WERI-Rb-1 (cell line): ENCODE results near the gene GNAO1.

ENCODE experiments used
- DNase-seq: peaks from one replicate; pipeline ENCODE4 v3.0.0-alpha.2; 2020
- H3K27ac ChIP-seq: fragments of 250-450 bp; sonication (Bioruptor Pico); 2 replicates; pipeline ENCODE4 v1.5.1; 2020; ENCODE audit warnings: mild to moderate bottlenecking, moderate library complexity
- H3K27me3 ChIP-seq: fragments of 250-450 bp; sonication (Bioruptor Pico); 2 replicates; pipeline ENCODE4 v1.5.1; 2021; ENCODE audit warnings: mild to moderate bottlenecking, low read depth, moderate library complexity; ENCODE audit not compliant: insufficient read depth, severe bottlenecking
- H3K36me3 ChIP-seq: fragments of 250-450 bp; sonication (Bioruptor Pico); 2 replicates; pipeline ENCODE4 v1.5.1; 2020; ENCODE audit warnings: mild to moderate bottlenecking, moderate library complexity
- H3K4me3 ChIP-seq: 2 replicates; pipeline ENCODE4 v1.5.1; 2011; ENCODE audit warnings: low read depth, mild to moderate bottlenecking, control low read depth, low read length
- H3K9me3 ChIP-seq: fragments of 250-450 bp; sonication (Bioruptor Pico); 2 replicates; pipeline ENCODE4 v1.5.1; 2021; ENCODE audit warnings: mild to moderate bottlenecking, moderate library complexity; ENCODE audit not compliant: severe bottlenecking
- CTCF ChIP-seq: IDR thresholded peaks from 2 replicates; pipeline ENCODE4 v1.5.1; 2011; ENCODE audit warnings: low read depth, mild to moderate bottlenecking, control low read depth, inconsistent platforms, low read length

GNAO1 gene

GRCh38 chr16:56352351-56353053, 161.2 kb downstream of the GNAO1 start:
- H3K4me3 ChIP-seq = no peak overlapping the region
- no peak for DNase-seq
- TF ChIP-seq CTCF = no peak
- no peaks in the 10 kb centered on the region for H3K27me3 ChIP-seq
- no peaks in the 10 kb centered on the region for H3K36me3 ChIP-seq
- H3K27ac ChIP-seq = no peak overlapping the region
- H3K9me3 ChIP-seq = no peaks in the 10 kb centered on the region

- no peak for DNase-seq
- Histone ChIP-seq H3K4me3 (no peak overlapping the region), H3K36me3 (no peaks in the 10 kb centered on the region), H3K27ac (no peak overlapping the region), H3K9me3 (no peaks in the 10 kb centered on the region), H3K27me3 (no peaks in the 10 kb centered on the region)
- no peak for TF ChIP-seq CTCF
These were observed 162.0 kb downstream of the GNAO1 start for GRCh38 chr16:56353054-56353921.

GRCh38 chr16:56354016-56354415, 162.7 kb downstream of the GNAO1 start:
- Histone ChIP-seq H3K9me3 (no peaks in the 10 kb centered on the region), H3K4me3 (no peak overlapping the region), H3K27ac (no peak overlapping the region), H3K27me3 (no peaks in the 10 kb centered on the region), H3K36me3 (no peaks in the 10 kb centered on the region)
- no peak for DNase-seq
- TF ChIP-seq CTCF = no peak

- no peaks in the 10 kb centered on the region for H3K27me3 ChIP-seq
- H3K4me3 ChIP-seq = no peak overlapping the region
- DNase-seq = no peak
These were observed 163.5 kb downstream of the GNAO1 start for GRCh38 chr16:56354746-56355145.

GRCh38 chr16:56355221-56355620, 163.9 kb downstream of the GNAO1 start:
- Histone ChIP-seq H3K9me3 (no peaks in the 10 kb centered on the region), H3K27me3 (no peaks in the 10 kb centered on the region), H3K27ac (no peak overlapping the region), H3K36me3 (no peaks in the 10 kb centered on the region), H3K4me3 (no peak overlapping the region)
- no peak for DNase-seq
- no peak for TF ChIP-seq CTCF

More at GRCh38 chr16:56354746-56355145, 163.5 kb downstream of the GNAO1 start:
- Histone ChIP-seq H3K9me3 (no peaks in the 10 kb centered on the region), H3K27ac (no peak overlapping the region), H3K36me3 (no peaks in the 10 kb centered on the region)
- TF ChIP-seq CTCF = no peak
